GM19468 (cell line): Measurements from ENCODE around the gene TSKU.
"Not testable (repeated sequence)": the region's sequence is repeated elsewhere in the genome, so short reads cannot be mapped to it uniquely, and the experiment has no call there.

Source experiments
- ATAC-seq: cut with Tn5 transposase; IDR thresholded peaks from one replicate; pipeline ENCODE4 v1.9.1; 2021; ENCODE audit warnings: mild to moderate bottlenecking, moderate library complexity, moderate number of reproducible peaks; ENCODE audit not compliant: unreplicated experiment; ENCODE audit errors: extremely low read depth

Gene TSKU

GRCh38 chr11:76820184-76820566 is 37.0 kb downstream of the TSKU start:
- ATAC-seq, result no peak

GRCh38 chr11:76821396-76821795 is 38.2 kb downstream of the TSKU start:
- not testable (repeated sequence) for ATAC-seq

GRCh38 chr11:76822406-76822805 is 39.2 kb downstream of the TSKU start:
- ATAC-seq, result no peak

DNA sequence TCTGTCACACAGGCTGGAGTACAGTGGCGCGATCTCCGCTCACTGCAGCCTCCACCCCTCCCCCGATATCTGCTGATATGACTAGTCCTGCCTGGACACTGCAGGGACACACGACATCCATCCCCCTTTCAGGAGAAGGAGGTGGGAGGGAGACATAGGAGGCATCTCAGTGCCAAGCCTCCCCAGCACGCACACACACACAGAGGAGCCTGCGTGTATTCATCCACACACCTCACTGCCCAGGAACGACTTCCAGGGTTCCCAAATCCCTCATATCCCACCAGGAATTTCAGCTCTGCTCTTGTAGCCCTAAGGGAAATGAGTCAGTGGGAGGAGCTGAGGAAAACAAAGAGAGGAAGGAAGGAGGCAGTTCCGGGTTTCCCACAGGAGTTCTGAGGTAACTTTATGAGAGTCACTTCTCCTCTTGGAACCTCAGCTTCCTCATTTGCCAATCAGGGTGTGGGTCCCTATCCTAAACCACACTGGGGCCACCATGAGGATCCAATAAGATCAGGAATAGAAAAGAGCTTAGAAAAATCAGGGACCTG is 40.4 kb downstream of the TSKU start:
- no peak for ATAC-seq

DNA sequence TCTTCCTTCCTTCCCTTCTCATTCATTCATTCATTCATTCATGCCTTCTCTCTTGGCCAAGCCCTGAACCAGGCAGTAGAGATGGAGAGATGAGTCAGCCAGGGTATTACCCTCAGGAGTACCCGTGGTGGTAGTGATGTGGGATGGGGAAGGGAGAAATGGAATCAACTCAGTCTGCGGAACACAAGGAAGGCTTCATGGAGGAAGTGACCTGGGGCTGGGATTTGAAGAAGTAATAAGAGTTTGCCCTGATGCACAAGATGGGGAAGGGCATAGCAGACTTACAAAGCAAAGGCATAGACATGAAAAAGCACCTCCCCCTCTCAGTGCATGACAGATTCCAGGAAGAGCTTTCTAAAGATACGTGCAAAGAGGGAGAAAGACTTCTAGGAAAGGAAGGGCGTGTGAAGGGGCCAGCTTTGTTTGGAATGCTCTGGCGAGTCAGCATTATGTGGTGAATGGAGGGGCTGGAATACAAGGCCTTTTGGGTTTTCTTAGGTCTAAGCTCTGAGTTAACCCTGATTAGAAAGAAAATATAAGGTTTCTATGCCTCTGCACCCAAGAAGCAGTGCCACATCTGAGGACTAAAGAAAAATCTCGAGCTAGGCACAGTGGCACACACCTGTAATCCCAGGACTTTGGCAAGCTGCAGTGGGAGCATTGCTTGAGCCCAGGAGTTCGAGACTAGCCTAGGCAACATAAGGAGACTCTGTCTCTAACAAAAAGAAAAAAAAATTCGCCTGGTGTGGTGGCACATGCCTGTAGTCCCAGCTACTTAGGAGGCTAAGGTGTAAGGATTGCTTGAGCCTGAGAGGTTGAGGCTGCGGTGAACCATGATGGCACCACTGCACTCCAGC is 41.2 kb downstream of the TSKU start:
- ATAC-seq, result no peak

DNA sequence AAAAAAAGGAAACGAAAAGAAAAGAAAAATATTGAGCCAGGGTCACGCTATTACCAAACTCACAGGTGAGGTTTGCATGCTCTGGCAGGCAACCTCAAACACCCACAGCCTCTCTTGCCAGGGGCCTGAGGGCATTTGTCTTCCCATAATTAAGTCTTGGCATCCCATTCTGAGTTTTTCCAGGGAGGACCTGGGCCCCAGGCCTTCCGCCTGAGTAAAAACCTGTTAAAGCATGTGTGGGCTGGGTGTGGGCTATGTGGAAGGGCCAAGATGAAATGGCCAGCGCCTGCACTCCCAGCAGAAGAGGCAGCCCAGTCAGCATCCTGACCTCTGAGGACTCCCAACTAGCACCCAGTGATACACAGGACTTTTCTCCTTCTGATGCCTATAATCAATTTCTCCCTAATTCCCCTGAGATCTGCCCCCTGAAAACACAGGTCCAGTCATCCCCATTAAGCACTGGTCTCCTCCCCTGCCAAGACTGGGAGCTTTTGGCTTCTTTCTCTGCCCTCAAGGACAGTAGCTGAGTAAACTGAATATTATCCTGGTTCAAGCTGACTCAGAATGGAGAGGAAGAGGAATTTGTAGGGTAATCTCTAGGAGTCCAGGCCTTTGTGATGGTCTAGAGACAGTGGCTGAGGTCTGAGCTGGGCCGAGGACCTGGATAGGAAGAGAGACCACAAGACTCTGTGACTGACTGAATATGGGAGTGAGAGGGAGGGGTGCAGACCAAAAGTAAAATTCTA is 42.0 kb downstream of the TSKU start:
- ATAC-seq, result no peak

GRCh38 chr11:76825726-76826396 is 42.7 kb downstream of the TSKU start:
- ATAC-seq, result no peak

DNA sequence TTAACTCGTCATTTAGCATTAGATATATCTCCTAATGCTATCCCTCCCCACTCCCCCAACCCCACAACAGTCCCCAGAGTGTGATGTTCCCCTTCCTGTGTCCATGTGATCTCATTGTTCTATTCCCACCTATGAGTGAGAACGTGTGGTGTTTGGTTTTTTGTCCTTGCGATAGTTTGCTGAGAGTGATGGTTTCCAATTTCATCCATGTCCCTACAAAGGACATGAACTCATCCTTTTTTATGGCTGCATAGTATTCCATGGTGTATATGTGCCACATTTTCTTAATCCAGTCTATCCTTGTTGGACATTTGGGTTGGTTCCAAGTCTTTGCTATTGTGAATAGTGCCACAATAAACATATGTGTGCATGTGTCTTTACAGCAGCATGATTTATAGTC is 43.4 kb downstream of the TSKU start:
- ATAC-seq, result not testable (repeated sequence)

- ATAC-seq, result not testable (repeated sequence)
These were observed 43.8 kb downstream of the TSKU start for GRCh38 chr11:76827005-76827404.

DNA sequence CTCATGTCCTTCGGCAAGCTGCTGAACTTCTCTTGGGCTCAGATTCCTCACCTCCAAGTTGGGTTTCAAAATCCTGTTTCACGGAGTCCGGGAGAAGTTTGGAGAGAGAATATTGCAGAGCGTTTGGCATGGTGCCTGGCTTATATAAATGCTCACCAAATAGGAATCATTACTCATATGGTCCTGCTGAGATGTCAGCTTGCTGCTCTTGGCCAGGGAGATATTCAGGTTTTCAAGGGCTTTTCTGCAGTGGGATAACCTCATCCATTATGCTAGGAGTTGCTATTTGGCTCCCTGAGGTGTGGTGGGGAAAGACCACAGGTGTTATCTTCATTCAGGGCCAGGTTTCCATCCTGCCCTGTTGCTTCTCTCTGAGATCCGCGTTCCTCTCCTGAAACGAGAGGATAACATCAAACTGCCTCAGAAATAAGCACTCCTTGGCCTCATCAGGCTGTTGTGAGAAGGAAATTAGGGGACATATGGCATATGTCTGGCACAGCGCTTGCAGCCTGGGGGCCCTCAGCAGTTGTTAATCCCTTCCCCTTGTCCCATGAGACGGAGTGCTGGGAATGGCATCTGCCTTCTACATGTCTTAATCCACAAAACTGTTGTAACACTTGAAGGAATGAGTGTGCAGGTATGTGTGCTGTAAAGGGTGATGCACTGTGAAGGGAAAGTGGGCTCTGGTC is 47.6 kb downstream of the TSKU start:
- ATAC-seq, result no peak

DNA sequence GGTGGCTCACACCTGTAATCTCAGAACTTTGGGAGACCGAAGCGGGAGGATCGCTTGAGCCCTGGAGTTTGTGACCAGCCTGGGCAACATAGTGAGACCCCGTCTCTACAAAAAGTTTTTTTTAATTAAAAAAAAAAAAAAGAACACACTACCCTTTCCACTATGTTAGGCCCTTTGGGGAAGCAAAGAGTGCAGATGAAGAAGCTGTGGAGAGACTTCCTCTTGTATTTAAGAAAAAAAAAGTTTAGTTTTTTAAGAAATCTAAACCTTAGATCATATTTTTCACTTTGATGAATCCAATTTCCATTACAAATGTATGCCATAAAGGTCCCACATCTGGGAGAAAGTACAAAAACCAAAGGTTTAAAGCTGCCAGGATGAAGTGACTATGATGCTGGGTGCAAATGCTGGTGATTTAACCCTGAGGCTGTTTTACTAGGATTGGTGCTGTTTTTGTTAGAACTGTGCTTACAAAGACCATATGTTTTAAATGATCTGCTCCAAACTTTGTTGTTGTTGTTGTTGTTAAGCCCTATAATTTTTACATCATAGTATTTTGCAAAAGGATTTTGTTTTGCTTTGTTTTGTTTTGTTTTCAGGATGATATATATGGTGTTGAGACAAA is 48.6 kb downstream of the TSKU start:
- ATAC-seq, result no peak

DNA sequence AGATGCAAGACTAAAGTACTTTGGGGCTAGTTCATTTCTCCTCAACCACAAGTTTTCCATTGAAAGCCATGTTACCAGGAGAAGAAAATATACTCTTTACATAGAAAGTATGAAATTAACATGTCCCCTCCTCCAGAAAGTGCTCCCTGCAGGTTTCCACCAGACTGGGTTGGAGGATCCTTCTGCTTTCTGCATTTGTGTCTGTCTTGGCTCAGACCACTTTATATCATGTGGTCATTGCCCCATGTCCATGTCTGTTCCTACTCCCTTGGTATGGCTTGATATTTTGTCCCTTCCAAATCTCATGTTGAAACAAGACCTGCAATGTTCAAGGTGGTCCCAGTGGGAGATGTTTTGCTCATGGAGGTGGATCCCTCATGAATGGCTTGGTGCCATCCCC is 49.2 kb downstream of the TSKU start:
- ATAC-seq, result no peak

GRCh38 chr11:76834151-76834550 is 51.0 kb downstream of the TSKU start:
- ATAC-seq, result no peak

- no peak for ATAC-seq
These were observed 51.9 kb downstream of the TSKU start for GRCh38 chr11:76835036-76835435.

DNA sequence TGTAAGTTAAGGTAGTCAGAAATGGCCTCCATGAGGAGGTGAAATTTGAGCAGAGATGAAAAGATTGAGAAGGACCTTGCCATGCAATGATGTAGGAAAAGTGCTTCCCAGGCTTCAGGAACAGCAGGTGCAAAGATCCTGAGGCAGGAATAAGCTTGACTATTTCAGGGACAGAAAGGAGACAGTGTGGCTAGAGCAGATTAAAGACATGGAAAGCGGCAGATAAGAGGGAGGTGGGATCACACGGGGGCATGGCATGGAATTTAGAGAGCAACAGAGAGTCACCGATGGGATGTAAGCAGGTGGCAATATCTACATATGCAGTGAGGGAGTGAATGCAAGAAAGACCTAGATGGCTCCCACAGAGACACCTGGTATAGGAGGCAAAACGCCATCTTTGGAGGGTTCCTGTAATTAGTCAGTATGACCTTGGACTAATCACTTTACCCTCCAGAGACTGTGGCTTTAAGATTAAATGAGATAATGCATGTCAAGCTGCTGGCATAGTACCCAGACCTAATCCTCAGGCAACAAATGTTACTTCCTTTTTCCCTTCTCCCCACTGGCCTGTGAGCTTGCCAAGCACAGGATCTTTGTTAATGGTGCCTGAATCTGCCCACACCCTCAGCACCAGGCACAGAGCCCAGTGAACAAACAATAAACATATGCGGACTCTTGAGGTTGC is 52.9 kb downstream of the TSKU start:
- ATAC-seq, result no peak

DNA sequence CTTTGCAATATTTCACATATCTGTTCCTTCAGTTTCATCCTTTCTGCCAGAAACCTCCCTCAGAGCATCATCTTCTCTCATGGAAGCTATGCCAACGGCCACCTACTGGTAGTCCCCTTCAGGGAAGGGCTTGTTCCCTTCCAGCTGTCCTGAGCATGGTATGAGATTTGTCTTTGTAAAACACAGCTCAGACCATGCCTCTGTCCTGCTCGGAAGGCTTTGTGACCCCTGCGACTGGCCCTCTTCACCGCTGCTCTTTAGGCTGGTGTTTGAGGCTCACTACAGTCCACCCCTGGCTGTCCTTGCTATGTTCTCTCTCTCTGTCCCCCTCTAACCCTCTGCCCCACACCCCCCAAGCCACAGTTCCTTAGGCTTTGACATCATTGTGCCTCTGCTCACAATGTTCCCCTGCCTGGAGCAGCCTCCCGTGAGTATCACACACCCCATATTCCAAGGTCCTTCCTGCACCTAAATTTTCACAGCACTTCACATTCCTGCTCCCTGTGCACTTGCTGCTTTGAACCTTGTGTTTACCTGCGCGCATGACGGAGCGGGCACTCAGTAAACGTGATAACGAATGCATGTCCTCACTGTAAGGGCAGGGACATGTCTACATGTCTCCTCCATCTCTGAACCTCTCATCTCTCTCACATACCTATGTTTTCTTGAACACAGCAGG is 53.6 kb downstream of the TSKU start:
- ATAC-seq, result no peak

DNA sequence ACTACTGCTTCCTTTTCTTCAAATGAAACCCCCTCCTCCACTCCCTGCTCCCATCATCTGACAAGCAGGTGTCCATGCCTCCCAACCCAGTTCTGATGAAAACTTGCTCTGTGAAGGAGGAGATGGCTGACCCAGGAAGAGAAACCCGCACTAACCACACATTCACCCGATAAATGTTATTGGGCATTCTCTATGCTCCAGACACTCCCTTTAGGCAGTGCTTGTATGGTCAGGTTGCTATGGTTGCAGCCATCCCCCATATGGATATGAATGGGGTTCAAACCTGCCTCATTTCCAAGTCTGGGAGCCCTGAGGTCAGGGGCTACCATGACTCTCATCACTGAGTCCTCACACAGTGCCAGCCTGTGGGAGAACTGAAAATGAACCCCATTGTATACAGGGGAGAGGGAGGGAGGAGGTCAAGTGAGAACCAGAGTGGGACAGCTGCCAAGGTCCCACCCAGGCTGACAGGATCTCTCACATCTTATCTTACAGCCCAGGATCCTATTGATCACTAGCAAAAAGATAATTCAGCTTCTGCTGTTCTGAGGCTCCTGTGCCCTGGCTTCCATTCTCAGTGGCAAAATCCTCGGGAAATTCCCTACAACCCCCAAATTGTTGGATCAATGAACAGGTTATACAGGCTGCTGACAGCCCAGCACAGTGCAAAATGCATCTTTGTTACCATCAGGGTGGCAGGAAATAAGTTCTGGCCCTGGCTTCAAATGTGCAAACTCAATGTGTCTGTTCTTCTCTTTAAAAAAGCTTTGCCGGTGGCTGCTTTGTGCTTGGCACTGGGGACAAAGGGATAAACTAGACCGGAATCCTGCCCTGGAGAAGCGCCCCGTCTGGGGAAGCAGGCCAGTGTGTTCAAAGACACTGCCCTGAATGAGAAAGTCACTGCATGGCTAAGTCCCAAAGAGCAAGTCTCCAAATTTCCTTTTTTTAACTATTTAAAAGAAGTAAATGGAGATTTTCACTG is 54.8 kb downstream of the TSKU start:
- ATAC-seq, result no peak
